Glomerular visceral epithelial cell (primary cell): Measurements from ENCODE around the gene TRAF3.

Source experiments
- DNase-seq: peaks from one replicate; pipeline ENCODE4 v3.0.0-alpha.2; 2016; ENCODE audit errors: extremely low spot score

Gene TRAF3

DNA sequence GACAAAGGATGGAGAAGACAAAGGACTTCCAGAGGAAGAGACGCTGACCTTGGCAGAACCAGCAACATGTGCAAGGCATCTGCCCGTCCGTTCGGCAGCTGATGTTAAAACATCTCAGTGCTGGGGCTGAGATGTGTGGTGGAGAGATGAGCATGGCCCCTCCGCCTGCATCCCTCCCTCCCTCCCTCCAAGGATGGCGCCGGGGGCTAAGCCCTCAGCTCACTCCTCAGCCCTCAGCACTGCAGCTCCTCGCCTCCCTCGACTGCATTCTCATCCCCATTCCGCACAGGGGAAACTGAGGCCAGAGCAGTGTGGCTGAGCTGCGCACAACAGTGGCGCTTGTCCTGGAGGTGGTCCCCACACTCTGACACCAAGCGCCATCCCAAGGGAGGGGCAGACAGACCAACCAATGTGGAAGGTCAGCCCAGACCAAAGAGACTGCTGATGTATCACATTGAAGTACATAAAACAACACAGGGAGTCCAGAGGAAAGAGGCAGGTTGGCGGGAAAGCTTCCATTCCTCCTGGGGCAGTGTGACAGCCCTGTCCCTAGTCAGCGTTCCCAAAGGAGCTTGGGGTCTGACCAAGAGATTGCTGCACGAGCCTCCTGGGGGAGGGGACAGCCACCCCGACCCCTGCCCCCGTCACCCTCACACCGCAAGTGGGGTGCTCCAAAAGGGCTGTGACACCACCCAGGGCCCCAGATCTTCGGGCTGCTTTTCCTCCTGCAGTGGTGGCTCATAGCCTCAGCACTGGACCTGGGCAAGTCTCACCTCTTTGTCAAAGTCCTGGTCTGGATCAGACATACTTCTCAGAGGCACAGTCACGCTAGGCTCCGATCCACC lies 160.3 kb downstream of the TRAF3 start:
- DNase-seq, result no peak

DNA sequence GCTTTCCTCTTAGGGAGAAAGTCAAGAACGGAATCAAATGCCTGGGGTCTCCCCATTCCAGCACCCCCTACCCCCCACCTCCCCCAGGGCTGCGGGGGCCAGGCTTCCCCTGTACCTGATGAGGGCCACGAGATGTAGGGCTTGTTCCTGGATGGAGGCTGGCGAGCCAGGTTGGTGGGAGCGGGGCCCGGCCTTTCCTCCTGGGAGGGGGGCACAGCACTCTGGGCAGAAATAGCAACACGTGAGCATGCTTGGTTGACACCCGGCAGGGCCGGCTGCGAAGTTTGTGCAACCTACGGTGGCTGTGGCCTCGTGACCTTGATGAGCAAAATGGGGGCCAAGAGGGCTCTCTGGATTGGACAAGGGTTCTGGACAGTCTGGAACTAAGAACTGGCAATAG lies 160.9 kb downstream of the TRAF3 start:
- DNase-seq, result no peak

DNA sequence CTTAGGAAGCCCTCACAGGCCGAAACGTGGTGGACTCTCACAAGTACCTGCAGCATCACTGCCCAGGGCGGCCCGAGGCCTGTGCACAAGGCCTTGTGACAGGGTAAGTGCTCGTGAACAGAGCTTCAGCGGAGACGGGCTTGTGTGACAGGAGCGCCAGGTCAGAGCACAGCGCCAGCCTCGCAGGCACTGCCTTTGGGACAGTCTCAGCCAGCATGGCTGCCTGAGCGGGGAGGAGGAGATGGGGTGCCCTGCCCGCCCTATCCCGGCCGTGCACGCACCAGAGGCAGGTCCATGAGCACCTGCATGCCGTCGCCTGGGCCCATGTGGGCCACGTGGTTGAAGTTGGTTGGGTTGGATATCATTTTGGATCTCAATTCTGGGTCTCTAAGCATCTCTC lies 162.1 kb downstream of the TRAF3 start:
- no peak for DNase-seq

DNA sequence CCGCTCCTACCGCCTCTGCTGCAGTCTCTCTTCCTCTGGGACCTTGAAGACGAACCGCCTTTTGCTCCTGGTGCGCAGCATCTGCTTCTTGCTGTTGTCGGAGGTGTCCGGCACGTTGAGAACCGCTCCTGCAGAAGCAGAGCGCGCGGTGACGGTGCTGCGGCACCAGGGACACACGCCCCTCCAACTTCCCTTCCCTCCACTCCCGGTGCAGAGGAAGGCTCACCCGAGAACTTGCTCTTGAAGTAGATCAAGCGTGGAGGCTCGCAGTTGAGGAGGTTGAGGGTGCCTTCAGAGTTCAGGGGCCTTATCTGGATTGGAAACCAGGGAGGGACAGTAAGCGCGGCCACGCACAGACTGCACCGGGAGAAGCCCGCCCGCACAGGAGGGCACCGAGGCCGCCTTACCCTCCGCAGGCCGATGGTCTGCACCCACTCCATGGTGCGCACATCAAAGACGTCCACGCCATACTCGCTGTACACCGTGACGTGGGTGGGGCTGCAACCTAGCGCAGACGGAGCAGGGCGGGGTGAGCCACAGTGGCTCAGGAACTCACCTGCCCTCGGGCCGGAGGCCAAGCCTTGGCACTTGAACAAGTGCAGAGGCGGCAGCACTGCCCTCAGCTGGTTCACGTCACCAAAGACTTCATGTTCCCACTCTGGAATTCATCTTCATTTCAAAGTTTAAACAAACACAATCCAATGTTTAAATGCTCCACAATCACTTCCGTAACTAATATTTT lies 162.7 kb downstream of the TRAF3 start:
- no peak for DNase-seq

DNA sequence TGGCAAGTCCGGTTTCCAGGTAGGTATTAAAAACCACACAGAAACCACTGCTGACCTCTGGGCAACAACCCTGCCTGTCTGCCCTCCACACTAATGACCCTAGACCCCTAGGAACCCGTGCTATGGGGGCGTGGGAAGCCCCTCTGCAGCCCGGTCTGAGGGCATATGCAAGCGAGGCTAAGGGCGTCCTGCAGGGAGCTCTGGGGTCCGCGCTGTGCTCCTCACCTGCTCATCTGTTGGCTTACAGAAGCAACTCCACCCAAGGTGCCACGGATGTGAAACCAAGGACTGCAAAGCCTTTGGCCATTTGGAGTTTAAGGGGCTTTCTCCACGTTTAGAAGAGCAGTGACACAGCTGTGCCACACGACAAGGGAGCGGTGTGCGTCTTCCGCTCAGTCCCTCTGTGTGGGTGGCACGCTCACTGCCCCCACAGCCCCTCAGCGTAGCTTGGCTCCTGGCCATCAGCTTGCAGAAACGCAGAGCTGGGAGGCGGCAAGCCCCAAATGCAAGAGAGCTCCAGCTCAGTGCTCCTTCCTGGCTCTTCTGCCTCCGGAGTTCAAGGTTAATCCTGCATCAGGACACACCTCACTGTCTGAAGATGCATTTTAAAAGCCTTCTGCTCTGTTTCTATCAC lies 163.6 kb downstream of the TRAF3 start:
- no peak for DNase-seq

DNA sequence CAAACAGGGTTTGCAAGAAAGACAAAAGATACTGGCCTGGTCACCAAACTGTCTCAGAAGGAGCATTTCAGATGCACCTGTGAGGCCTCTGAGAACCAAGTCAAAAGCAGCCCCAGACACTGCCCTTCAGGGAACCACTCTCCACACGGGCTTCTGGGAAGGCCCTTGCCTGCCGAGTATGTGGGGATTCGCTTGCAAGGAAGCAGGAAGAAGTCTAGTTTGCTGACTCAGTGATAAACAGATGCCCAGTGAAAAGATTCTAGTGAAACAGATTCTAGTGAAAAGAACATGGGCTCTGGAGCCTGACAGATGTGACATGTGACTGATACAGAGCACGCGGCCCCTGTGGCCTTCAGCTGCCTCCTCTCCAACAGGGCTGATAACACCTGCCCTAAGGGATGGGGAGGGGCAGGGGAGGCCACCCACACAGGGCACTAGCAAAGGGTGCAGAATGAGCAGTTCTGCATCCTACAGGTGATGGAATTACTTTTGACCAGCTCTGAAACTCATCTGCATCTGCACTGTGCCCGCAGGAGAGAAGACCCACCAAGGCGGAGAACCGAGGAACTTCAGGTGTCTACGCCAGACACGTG lies 164.3 kb downstream of the TRAF3 start:
- no peak for DNase-seq

DNA sequence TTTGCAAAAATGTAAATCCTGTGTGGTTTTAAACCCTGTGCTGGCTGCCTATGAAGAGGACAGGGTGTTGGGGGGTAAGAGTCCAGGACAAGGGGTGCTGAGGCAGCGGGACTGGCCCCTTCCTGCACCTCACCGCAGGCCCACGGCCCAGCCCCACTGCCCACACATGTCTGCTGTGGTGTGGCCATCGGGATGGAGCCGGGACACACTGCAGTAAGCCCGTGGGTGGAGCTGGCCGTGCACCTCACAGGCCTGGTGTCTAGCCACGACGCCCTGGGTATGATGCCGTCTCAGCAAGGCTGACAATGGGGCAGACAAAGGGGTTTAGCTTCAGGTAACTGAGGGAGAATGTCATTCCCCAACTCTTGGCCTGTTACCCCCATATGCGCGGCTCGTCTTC lies 164.8 kb downstream of the TRAF3 start:
- DNase-seq, result no peak

DNA sequence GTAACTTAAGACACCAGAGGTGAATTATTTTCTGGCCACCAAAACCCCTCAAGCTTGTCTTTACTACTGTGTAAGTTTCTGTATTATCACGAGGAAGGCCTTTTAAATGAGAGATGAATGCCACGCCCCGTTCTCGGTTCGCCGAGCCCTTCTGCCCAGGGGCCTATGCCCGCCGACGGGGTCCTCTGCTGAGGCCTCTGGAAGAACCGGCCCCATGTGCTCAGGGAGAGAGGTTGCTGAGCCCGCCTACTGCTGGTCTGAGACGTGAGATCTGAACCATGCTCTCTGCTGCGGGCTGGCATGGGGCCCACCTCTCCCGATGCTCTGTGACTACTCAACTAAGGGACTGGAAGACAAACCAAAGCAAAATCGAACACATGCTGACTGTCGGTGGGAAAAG lies 166.2 kb downstream of the TRAF3 start:
- no peak for DNase-seq

DNA sequence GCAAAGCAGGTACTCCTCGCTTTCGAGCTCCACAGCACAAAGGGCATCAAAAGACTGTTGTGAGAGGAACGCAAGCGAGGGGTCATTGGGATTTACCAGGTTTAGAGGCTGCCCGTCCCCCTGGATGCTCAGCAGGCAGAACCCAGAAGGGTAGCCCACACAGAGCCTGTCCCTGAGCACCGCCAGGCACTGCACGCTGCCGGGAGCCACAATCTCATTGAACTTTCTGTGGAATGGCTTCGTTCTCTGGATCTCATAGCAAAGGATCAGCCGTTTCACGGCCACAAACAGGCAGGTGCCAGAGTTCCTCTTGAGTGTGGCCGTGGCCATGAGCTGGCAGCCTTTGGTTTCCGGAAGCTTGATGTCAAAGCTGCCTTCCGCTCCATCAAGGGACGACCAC lies 166.7 kb downstream of the TRAF3 start:
- no peak for DNase-seq

DNA sequence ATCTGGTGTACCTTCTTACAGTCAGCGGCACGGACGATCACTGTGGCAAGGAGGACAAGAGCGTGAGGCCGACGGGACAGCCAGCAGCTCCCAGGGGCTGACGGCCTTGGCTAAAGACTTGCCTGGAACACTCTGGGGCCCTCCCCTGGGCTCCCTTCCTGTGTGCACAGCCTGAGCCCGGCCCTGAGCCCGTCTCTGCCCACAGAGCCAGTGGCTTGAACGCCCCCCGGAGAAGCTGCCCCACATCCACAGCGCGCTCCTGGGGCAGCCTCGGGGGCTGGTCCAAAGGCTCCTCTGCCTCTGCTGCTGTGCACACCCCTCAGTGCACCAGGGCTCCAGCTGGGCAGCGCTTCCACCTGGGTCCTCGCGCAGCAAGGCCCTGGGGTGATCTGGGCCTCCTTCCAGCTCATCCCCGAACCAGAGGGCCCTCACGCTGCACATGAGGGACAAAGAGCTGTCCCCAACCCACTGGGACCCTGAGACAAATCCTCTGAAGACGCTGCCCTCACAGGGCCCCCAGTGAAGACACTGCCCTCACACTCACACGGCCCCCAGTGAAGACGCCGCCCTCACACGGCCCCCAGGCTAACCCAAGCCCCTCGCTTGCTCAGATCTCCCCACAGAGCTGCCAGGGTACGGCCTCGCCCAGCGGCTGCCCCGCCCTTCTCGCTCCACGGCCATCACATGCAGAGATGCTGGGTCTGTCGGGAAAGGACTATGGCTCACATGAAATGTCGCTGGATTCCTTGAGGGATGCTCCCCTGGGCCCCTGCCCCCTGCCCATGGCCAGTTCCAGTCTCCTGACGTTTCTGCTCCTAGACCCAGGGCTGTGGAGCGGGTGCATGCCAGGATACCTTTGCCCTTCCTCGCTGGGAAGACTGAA lies 167.4 kb downstream of the TRAF3 start:
- DNase-seq, result no peak

DNA sequence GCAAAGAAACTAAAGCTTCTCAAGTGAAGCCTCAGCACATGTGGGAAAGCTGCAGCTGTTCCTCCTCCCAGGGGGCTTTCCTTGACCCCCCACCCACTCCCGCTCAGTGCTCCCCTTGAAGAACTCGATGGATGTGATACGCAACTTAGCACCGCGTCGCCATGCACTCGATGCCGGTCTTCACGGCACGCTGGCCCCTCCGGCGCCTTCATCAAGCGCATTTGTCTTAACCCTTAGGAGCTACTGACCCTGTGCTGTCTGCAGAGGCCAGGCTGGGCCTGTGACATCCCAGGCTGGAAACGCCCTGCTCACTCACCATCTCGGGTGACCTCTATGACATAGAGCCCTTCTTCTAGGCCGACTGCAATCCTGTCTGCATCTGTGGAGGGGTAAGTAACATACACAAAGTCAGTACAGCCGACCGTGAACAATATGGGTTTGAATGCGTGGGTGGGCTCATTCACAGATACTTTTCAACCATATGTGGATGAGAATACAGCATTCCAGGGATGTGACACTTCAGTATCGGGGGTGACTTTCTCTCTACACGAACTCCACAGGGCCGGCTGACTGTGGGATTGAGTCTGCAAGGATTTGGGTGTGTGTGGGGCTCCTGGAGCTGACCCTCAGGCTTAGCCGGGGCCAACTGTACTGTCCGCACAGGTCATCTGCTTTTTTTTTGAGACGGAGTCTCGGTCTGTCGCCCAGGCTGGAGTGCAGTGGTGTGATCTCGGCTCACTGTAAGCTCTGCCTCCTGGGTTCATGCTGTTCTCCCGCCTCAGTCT lies 168.3 kb downstream of the TRAF3 start:
- no peak for DNase-seq

DNA sequence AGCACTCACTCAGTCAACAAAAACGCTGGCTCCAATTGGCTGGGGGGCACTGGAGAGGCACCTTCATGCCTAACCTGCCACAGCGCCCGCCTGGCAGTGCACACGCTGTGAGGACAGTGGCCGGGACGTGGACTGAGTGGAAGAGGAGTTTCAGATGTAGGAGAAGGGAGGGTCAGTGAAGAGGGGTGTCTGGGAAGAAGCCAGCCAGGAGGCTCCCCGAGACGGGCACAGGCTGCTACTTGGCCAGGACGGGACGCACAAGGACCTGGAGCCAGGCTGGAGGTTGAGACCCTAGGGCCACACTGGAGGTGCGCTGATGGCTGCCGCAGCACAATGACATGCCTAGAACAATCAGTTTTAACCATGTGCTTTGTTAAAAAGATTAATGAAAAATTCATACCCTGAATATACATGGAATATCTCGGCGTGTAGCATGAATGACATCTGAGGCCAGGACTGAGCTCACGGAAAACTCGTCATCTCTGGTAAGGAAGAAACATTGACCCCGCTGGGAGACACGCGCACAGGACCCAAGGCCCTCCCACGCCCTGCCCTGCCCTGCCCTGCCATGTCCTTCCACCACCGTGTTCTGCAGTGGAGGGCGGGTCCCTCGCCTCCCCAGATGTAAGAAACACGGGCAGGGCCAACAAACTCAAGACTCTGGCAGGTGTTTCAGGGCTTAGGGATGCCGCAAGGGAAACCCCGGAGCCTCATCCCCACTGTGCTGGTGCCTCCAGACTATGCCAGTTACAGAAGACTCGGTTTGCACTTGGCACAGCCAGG lies 170.3 kb downstream of the TRAF3 start:
- no peak for DNase-seq

DNA sequence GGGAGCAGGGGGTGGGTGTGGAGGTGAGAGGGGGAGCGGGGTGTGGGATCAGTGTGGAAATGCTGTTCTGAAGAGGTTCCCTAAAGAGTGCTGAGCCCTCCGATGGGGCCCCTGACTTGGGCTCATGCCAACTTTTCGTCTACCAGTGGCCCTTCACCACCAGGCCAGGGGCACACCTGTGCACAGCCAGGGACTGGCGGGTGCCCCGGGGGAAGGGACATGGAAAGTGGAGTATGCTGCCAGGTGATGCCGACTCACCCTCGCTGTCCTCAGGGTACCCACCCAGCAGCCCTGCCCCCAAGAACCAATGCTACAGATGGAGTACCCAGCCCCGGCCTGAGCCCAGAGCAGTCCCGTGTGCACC lies 171.4 kb downstream of the TRAF3 start:
- DNase-seq, result no peak

DNA sequence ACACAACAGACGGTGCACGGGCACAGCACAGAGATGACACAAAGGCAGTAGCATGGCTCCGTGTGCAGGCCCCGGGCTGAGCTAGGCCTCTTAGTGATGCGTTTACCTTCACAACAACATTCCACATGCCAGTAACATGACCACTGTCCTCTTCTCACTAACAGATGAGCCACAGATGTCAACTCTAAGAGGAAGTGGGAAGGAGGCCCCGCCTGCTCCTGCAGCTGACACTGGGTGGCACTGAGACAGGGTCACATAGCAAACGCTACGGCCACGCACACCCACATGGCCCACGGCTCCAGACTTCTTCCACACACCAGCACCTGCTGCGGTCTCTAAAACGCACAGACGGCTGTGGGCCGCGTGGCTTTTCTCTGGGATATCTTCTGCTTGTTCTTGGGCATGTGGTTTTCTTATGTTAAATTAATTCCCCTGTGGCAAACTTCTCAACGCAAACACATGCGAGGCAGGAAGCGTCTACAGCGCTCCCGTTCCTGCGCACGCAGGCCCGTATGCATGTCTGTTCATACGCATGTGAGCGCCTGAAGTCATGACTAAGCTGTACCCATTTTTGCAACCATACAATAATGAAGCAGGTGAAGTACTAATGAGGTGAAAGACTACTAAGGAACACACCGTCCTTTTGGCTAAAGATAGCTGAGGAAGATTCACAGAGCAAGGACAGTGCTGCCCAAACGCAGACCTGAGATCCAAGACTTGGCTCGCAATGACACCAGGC lies 172.0 kb downstream of the TRAF3 start:
- no peak for DNase-seq

DNA sequence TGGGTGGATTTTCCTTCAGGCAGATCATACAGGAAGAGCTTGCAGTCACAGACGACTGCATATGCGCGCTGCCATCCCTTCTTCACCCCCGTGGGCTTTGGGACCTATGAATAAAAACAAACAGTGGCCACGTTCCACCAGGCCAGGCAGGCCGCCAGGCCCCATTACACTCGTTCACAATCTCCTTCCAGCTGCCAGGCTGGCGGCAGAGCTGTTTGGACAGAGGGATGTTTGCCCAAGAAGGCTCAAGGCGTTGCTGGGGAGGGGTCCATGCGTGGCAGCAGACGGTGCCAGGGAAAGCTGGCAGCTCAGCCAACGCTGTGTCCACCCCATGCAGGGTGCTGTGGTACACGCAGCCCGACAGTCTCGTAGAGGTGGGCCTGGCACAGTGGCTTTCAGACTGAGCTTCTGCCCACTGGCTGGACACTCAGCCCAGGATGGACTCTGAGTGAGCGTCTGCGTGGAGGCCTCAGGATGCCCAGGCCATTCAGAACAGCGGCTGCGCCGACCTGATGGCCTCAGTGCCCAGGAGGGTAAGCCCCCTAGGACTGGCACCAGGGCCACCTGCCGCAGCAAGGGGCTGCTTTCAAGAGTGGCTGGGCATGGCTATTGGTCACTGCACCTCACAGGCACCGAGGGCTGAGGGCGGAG lies 172.7 kb downstream of the TRAF3 start:
- no peak for DNase-seq

DNA sequence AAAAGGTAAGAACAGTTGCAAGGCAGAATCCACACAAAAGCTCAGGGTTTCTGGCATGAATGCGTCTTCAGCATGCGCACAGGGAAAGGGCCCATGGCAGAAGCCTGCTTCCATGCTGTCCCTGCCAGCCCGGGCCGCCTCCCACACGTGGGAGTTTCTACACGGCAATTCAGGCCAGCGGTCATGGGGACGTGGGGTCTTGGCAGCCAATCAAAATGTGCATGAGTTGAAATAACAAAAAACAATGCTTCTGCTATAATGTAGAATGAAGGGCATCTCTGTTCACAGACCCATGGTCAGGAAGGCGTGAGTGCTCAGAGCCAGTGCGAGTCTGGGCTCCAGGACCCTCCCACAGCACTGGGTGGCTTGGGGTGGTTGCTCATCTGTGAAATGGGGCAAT lies 173.8 kb downstream of the TRAF3 start:
- DNase-seq, result no peak

DNA sequence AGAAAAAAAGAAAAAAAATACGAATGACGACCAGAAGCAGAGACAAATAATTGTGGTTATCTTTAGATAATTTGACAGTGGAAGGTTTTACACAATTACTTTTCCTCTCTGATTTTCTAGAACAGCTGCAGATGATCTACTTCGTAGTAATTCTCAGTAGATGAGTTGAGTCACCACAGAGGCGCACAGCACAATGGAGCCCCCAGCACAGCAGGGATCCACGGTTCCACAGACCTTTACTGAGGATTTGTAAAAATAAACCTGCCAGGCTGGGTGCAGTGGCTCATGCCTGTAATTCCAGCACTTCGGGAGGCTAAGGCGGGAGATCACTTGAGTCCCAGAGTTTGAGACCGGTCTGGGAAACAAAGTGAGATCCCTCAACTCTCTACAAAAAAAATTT lies 174.6 kb downstream of the TRAF3 start:
- DNase-seq, result no peak

DNA sequence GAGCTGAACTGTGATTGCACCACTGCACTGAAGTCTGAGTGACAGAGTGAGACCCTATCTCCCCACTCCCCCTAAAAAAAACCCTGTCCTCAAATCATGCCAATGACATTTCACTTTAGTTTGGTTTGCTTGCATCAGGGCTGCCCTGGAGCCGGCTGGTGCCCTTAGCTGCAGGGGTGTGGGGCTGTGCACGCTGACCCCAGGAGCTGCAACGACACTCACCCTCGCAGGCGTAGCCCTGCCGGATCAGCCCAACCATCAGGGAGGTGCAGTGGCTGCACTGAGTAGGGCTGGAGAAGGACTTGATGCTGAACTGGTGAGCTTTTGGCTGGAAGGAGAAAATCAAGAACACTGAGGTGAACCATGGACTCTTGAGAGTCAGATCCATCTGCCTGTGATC lies 175.0 kb downstream of the TRAF3 start:
- no peak for DNase-seq

DNA sequence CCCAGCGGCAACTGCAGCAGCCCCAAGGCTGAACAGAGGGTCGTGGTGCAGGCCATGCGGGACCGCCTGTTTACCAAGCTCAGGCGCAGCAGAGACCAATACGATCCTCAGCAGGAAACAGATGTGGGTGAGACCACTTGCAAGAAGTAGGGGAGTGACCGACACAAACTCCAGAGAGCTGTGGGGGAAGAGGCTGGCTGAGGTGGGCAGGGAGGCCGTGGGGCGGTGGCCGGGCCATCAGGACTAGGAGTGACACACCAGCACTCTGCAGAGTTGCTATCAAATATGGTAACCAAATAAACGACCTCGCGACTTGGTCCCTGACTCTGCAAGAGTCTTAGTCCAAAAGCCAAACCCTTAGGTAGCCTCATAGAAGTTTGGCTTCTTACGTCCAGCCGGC lies 175.9 kb downstream of the TRAF3 start:
- no peak for DNase-seq
